Calu3 (cell line): ENCODE measurements around the gene KCNK15. TPM values are rescaled to one million over a fixed set of nuclear protein-coding genes. Genes with fewer than 3 reads are reported as not detected.

Source experiments
- BruUV-seq: library from RNA; stranded (reverse); fragments of 400-500 nt; replicated peaks from 2 replicates; lab custom pipeline; 2021; lab: Mats Ljungman, UMichigan
- CTCF ChIA-PET: fragments of 300-600 bp; sonication (Branson Sonifier 250); formaldehyde crosslinking; loops from one replicate; lab custom pipeline; 2022; ENCODE audit warnings: antibody characterized with exemption; lab: Charles Lee
- DNase-seq: peaks from one replicate; pipeline ENCODE4 v3.0.0; 2022
- H3K27ac Mint-ChIP-seq: one replicate; pipeline ENCODE4 v1.8.0; 2022; ENCODE audit warnings: mixed read lengths; ENCODE audit not compliant: unreplicated experiment
- H3K27me3 Mint-ChIP-seq: one replicate; pipeline ENCODE4 v1.8.0; 2022; ENCODE audit warnings: mixed read lengths; ENCODE audit not compliant: unreplicated experiment
- H3K36me3 Mint-ChIP-seq: one replicate; pipeline ENCODE4 v1.8.0; 2022; ENCODE audit warnings: mild to moderate bottlenecking, moderate library complexity, mixed read lengths; ENCODE audit not compliant: insufficient read depth, unreplicated experiment
- H3K4me1 Mint-ChIP-seq: one replicate; pipeline ENCODE4 v1.8.0; 2022; ENCODE audit warnings: mild to moderate bottlenecking, low read depth, mixed read lengths; ENCODE audit not compliant: unreplicated experiment
- H3K4me3 Mint-ChIP-seq: one replicate; pipeline ENCODE4 v1.8.0; 2022; ENCODE audit warnings: mild to moderate bottlenecking, low read depth, moderate library complexity, mixed read lengths; ENCODE audit not compliant: unreplicated experiment
- H3K9me3 Mint-ChIP-seq: one replicate; pipeline ENCODE4 v1.8.0; 2022; ENCODE audit warnings: low read depth, mixed read lengths; ENCODE audit not compliant: unreplicated experiment
- CTCF ChIP-seq: fragments of 200-600 bp; IDR thresholded peaks from one replicate; pipeline ENCODE4 v1.8.0; 2022; ENCODE audit warnings: antibody characterized with exemption; ENCODE audit not compliant: unreplicated experiment
- intact Hi-C: fragments of 100-400 bp; cut with micrococcal nuclease; formaldehyde crosslinking; loops from one replicate; pipeline ENCODE4 v1.10.0; 2022; ENCODE audit not compliant: unreplicated experiment
- total RNA-seq: library from RNA; stranded (reverse); gene quantifications from 2 replicates; pipeline ENCODE4 v1.2.3, GENCODE V29; 2022

The KCNK15 gene
- total RNA-seq, 1 experiment from 2014 or later = 1.5 TPM

DNA sequence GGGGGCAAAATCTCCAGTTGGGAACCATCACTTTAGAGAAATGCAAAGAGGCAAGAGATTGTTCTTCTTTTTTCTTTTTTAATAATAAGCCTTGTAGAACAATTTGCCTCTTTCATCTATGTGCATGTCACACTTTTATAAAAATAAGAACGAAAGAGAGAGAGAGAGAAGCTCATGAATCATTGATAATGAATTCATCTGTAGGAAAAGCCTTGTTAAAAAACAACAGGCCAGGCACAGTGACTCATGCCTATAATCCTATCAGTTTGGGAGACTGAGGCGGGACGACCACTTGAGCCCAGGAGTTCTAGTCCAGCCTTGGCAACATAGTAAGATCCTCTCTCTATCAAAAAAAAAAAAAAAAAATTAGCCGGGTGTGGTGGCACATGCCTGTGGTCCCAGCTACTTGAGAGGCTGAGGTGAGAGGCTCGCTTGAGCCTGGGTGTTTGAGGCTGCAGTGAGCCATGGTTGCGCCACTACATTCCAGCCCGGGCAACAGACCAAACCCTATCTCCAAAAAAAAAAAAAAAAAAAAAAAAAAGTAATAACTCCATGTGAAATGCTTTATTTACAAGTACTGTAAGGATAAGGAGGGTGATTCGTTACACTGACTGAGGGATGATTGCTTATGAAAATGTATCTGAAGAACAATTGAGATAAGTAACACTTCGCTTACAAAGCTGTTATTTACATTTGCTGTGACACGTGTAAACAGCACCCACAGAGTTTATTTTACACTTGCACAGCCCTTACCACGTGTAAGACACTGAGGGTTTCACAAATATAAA, 24.5 kb upstream of the KCNK15 start:
- H3K27me3 Mint-ChIP-seq = no peaks in the 10 kb centered on the region
- H3K4me3 Mint-ChIP-seq = no peak overlapping the region
- no peaks in the 10 kb centered on the region for H3K9me3 Mint-ChIP-seq
- CTCF ChIA-PET = interaction anchor here (0.5 to 2.2 kb wide), 14 partner anchors 9 to 653 kb away, joined by 3 to 15 read pairs (median 5); no protein-coding TSS in a partner anchor
- no TSS peak for BruUV-seq
- H3K27ac Mint-ChIP-seq = peak overlapping the region; percentile 1
- no peaks in the 10 kb centered on the region for H3K36me3 Mint-ChIP-seq
- DNase-seq = peak; percentile 66
- no peak for TF ChIP-seq CTCF
- intact Hi-C loops = loop anchor here (2.0 kb wide), 1 partner anchor 28 kb away; no protein-coding TSS in a partner anchor
- peaks cover 51% of the 10 kb centered on the region for H3K4me1 Mint-ChIP-seq

GRCh38 chr20:44721785-44722054, 23.9 kb upstream of the KCNK15 start:
- no peak for DNase-seq
- no peak overlapping the region for H3K27ac Mint-ChIP-seq
- no peak for TF ChIP-seq CTCF
- no TSS peak for BruUV-seq
- peaks cover 51% of the 10 kb centered on the region for H3K4me1 Mint-ChIP-seq
- H3K4me3 Mint-ChIP-seq = no peak overlapping the region
- CTCF ChIA-PET = interaction anchor here (1.1 to 2.2 kb wide), 5 partner anchors 9 to 40 kb away, joined by 3 to 15 read pairs (median 5); no protein-coding TSS in a partner anchor
- intact Hi-C loops = loop anchor here (2.0 kb wide), 1 partner anchor 29 kb away; no protein-coding TSS in a partner anchor
- H3K36me3 Mint-ChIP-seq = no peaks in the 10 kb centered on the region
- H3K27me3 Mint-ChIP-seq = no peaks in the 10 kb centered on the region
- no peaks in the 10 kb centered on the region for H3K9me3 Mint-ChIP-seq

DNA sequence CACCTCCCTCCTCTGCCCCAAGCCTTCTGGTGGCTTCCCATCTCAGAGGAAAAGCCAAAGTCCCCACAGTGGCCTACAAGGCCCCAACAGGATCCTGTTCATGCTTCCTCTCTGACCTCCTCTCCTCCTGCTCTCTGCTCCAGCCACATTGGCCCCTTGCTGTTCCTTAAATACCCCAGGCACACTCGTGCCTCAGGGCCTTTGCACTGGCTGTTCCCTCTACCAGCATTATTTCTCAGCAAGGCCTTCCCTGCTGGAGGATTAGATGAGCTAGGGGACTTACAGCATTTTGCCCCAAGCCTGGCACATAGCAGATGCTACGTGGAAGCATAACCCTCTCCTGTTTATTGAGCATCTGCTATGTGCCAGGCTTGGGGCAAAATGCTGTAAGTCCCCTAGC, 22.7 kb upstream of the KCNK15 start:
- no peak for TF ChIP-seq CTCF
- DNase-seq = no peak

DNA sequence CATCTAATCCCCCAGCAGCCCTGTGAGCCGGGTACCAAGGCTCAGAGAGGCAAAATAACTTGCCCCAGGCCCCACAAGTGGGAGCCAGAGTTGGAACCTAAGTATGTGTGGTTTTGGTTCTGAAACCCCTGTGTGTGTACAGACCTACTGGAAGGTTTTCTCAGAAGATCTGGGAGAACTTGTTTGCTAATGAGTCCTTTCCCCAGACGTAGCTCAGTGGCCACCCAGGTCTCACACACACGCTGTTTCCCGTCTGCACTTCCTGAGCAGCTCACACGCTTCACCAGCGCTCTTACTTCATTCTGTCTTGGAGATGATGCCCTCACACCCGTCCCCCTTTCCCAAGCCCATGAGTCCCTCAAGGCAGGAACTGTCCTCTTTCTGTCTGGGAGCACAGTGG, 22.3 kb upstream of the KCNK15 start:
- CTCF ChIA-PET = no interaction called here
- no peak for TF ChIP-seq CTCF
- peaks cover 54% of the 10 kb centered on the region for H3K4me1 Mint-ChIP-seq
- no peaks in the 10 kb centered on the region for H3K36me3 Mint-ChIP-seq
- H3K27me3 Mint-ChIP-seq = no peaks in the 10 kb centered on the region
- no TSS peak for BruUV-seq
- no peak overlapping the region for H3K4me3 Mint-ChIP-seq
- DNase-seq = no peak
- H3K9me3 Mint-ChIP-seq = no peaks in the 10 kb centered on the region
- H3K27ac Mint-ChIP-seq = peak overlapping the region; percentile 39
- intact Hi-C loops = no loop called here

More for the DNA sequence above, 22.7 kb upstream of the KCNK15 start:
- H3K9me3 Mint-ChIP-seq = no peaks in the 10 kb centered on the region
- H3K4me3 Mint-ChIP-seq = no peak overlapping the region
- peaks cover 53% of the 10 kb centered on the region for H3K4me1 Mint-ChIP-seq
- no peaks in the 10 kb centered on the region for H3K27me3 Mint-ChIP-seq
- BruUV-seq = no TSS peak
- intact Hi-C loops = no loop called here
- H3K27ac Mint-ChIP-seq = peak overlapping the region; percentile 39
- H3K36me3 Mint-ChIP-seq = no peaks in the 10 kb centered on the region
- CTCF ChIA-PET = interaction anchor here (0.7 kb wide), 1 partner anchor 393 kb away, joined by 3 read pairs; no protein-coding TSS in a partner anchor
